Ecto neural progenitor cell (in vitro differentiated cells): ENCODE measurements around the gene NCAPG2.

Experiments
- DNase-seq: peaks from one replicate; pipeline ENCODE4 v3.0.0-alpha.2; 2018; ENCODE audit warnings: low spot score

NCAPG2 gene

DNA sequence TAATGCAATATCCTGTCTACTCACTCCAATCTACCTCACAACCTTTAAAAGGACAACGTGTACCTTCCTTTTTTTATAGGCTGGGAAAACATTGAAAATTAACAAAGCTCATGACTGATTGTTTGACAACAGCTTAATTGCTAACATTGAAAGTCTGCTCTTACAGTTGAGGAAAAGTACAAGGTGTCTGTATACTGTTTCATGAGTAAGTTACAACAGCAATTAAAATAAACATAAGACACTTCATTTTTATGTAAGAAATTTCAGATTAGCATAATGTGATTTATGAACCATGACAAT is 28.6 kb upstream of the NCAPG2 start:
- no peak for DNase-seq

DNA sequence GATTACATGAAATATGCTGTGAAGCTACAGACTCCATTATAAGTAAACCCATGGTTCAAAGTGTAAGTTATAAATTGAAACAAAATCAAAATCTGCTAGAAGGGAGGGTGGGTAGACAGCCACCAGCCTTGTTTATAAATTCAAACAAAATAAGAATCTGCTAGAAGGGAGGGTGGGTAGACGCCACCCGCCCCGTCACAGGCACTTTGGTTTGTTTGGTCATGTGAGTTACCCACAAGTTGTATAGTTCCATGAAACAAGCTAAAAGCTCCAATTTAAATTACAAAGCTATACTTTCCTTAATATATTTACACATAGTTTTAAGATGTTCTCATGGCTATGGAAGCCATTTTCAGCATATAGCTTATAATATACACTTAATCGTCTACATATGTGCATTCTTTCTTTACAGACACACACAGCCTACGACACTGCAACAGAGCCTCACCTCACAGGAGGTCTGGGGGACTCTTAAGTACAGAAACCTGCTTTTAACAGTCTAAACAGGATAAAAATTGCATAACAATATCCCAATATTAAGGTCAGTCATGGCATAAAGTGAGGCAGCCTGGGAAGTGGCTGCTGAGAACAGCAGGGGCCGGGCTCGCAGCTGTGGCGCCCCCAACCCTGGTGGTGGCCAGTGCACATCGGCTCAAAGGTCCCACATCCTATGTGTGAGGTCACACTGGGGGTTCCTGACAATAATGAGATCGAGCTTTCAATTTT is 28.1 kb upstream of the NCAPG2 start:
- DNase-seq, result no peak

DNA sequence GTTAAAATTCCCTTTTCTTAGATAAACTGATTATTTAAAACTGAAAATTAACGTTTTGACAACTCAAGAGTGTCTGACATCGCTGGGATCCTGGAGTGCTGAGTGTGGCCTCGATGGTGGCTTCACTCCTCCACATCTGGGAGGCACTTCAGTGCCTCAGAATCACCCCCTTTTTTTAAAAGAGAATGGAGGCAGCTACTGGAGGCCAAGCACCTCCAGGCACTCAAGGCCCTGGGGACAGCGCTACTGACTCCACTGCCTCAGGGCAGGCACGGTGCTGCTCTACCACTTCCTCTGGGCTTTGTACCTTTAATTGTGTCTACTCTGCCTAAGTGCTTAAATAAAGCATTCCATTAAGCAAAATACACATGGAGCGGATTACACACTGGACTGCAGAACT is 27.2 kb upstream of the NCAPG2 start:
- no peak for DNase-seq

DNA sequence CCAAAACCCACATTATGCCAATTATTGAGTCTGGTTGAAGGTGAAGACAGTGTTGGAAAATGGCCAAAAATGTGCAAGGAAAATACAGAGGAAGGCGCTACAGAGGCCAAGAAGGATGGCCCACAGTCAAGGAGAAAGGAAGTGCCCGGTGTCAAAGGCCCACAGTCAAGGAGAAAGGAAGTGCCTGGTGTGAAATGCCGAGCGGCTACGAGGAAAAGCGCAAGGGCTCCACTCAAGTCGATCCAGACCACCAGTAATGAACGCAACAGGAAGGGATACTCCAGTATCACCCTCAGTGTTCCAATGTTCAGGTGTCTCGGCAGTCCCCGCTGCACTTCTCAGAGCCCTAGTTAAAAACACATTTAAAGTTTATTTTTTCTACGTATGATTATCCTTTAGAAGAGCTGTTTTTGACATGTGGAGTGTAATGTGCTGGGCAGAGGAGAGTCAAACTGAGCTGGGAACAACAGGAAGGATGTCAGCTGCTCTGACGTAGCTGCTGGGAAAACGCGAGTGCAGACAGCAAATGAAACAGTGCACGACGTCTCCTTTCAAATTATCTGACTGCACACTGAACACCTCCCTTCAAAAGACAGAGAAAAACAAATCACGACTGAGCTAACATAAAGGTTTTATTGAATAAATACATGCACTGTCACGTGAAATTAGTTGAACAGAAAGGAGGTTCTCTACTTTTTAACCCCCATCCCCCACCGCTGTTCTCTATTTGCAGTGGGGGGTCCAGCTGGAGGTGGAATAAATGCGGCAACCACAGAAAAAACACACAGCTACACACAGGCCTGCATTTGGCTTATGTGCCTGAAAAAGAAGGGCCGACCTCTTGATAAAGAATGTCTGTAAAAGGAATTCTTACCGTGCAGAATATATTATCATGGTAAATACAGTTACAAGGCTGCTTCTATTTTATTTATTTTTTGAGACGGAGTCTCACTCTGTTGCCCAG is 26.1 kb upstream of the NCAPG2 start:
- no peak for DNase-seq

DNA sequence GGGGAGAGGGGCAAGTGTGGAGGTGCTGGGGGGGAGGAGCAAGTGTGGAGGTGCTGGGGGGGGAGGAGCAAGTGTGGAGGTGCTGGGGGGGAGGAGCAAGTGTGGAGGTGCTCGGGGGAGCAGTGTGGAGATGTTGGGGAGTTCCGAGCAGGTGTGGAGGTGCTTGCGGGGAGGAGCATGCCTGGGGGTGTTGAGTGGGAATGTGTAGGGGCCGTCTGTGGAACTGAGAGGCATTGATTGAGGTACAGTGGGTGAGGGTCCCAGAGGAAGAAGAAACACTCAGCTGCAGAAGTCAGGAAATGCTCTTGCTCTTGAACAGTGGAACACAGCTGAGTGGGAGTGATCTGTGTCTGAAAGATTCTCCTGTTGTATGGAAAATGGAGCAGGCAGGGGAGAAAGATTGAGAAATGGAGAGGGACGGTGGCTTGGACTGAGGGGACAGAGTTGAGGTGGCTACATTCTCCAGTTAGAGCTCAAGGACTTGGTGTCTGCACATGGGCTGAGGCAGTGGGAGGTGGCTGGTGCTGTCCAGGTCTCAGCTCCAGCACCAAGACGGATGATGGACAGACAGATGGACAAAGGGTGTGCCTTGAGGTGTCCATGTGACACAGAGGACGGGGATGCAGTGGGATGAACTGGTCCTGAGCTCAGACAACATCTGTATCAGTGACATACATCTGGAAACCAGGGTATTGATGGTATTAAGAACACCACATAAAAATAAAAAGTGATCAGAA is 25.2 kb upstream of the NCAPG2 start:
- DNase-seq, result no peak

DNA sequence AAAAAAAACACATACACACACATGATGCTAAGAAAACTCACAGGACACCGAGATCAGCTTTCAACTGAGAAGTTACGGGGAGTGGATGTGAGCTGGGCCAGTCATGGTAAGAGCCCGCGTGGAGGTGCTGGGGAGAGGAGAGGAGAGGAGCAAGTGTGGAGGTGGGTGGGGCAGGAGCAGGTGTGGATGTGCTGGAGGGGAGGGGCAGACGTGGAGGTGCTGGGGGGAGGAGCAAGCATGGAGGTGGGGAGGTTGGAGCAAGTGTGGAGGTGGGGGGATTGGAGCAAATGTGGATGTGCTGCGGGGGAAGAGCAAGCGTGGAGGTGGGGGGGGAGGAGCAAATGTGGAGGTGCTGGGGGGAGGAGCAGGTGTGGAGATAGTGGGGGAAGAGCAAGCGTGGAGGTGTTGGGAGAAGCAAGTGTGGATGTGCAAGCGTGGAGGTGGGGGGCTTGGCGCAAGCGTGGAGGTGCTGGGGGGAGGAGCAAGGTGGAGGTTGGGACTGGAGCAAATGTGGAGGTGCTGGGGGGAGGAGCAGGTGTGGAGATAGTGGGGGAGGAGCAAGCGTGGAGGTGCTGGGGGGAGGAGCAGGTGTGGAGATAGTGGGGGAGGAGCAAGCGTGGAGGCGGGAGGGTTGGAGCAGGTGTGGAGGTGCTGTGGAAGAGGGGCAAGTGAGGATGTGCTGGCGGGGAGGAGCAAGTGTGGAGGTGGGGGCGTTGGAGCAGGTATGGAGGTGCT is 24.5 kb upstream of the NCAPG2 start:
- DNase-seq, result no peak

DNA sequence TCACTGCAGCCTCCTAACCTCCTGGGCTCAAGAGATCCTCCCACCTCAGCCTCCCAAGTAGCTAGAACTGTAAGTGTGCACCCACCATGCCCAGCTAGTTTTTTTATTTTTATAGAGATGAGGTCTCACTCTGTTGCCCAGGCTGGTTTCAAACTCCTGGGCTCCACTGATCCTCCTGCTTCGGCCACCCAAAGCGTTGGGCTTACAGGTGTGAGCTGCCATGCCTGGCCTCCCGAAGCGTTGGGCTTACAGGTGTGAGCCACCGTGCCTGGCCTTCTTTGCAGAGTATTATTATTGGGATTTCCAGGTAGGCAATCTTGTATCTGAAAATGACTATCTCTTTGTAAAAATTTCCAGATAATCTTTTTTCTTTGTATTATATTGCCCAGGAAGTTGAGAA is 23.1 kb upstream of the NCAPG2 start:
- DNase-seq, result no peak

DNA sequence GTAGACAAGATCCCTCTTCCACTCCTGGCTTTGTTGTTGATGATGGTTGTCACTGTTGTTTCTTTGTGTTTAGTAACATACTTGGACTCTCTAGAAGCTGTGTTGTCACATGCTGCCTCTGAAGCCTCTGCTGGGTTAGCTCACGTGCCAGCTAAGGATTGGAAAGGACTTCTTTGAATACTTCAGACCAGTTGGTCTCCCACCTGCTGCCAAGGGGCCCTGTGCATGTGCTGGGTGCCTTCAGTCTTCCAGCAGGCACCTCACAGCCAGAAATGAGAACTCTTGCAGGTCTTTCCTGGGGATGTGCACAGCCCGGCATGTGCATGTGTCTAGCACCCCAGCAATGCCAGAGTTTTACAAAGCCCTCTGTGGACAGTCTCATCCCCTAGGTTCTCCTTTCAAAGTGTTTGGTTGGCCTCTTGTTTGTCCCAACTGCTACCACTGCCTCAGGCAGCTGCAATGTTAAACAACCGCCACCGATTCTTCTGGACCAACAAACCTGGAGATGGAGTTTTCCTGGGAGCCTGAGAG is 21.7 kb upstream of the NCAPG2 start:
- no peak for DNase-seq

DNA sequence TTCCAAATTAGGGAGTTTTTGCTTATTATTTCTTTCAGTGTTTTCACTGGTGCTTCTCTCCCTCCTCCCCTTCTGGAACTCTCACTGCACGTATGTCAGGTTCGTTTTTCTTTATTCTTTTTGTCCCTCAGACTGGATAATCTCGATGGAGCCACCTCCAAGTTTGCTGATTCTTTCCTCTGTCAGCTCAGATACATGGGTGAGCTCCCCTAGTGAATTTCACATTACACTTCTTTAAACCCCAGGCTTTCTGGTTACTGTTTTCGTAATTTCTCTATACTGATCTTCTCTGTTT is 20.8 kb upstream of the NCAPG2 start:
- DNase-seq, result no peak

DNA sequence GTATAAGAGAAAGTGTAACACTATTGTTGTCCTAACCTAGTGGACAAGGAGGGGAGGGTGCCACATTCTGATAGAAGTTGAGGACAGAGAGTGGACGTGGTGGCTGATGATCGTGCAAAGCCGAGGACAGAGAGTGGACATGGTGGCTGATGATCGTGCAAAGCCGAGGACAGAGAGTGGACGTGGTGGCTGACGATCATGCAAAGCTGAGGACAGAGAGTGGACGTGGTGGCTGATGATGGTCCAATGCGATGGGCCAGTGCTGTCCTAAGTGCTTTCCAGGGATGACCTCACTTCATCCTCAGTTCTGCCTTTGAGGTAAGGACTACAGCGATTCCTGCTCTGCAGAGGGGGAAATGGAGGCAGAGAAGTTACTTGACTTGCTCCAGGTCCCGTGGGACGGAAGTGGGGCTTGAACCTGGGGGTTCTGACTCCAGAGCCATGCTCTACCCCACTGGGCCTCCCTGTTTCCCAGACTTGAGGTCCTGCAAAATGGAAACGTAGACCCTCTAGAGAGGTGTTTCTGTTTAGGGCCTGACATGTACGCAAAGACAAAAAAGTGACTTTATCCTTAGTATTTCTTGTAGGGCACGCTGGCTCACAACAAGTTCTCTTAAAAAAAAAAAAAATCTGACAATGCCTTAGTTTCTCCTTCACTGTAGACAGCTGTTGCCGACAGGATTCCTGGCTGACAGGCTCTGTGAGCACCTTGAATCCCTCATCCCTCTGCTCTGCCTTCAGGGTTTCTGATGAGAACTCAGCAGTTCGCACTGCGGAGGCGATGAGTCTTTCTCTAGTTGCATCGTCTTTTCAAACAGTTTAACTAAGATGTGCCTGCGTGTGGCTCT is 20.3 kb upstream of the NCAPG2 start:
- DNase-seq, result no peak

DNA sequence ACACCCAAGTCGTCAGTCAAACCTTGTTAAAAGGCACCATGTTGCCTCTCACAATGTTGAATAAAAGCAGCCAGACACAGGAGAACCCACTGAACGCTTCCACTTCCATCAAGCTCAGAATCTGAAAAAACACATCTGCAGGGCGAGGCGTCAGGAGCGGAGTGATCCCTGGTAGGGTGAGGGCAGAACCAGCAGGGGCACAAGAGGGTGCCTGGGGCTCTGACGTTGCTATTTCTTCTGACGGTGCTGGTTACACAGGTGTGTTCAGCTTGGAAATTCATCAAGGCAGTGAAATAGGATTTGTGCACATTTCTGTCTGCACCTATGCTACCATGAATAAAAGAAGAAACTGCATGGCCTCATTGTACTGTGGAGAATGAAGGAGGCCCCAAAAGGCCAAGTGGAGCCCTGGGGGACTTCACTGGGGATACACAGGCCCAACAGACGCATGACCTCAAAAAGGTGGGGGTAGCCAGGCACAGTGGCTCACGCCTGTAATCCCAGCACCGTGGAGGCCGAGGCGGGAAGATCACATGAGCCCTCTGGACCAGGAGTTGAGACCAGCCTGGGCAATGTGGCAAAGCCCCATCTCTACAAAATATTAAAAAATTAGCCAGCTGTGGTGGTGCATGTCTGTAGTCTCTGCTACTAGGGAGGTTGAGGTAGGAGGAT is 19.2 kb upstream of the NCAPG2 start:
- DNase-seq, result no peak

DNA sequence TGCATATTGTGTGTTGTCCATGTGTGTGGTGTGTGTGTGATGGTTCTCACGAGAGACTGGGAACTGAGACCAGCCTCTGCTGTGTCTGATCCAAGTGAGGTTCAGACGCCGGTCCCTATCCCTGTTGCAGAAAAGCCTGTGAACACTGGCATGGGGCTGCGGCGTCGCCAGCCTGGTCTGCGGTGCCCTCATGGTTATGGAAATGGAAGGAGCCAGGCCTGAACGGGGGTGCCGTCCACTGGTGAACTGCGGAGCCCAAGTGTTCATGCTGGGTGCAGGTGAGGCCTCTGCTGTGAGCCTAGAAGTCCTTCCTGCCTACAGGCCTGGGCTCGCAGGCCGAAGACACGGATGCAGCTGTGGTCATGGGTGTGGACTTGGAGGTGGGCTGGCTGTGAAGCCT is 18.7 kb upstream of the NCAPG2 start:
- no peak for DNase-seq

DNA sequence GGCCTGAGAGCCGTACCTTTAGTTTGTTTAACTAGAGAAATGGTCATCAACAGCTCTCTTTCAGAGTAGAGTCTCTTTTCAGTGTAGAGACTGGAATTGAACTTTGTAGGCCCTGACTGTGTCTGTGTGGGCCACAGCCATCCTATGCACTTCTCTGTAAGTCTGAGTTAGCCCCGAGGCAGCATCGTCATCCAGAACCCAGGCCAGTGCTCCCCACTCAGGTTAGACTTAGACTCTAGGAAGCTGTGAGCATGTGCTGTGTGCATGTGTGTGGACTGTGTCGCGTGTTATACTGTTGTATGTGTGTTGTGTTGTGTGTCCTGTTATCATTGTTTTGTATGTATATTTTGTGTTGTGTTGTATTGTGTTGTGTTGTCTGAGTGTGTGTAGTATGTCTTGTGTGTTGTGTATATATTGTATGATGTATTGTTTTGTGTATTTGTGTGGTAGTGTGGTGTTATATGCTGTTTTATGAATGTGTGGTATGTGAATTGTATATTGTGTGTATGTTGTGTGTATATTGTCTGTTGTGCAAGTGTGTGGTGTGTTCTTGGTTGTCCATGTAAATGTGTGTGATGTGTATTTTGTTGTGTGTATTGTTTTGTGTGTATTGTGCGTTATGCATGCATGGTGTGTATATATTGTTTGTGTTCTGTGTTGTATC is 18.1 kb upstream of the NCAPG2 start:
- no peak for DNase-seq

DNA sequence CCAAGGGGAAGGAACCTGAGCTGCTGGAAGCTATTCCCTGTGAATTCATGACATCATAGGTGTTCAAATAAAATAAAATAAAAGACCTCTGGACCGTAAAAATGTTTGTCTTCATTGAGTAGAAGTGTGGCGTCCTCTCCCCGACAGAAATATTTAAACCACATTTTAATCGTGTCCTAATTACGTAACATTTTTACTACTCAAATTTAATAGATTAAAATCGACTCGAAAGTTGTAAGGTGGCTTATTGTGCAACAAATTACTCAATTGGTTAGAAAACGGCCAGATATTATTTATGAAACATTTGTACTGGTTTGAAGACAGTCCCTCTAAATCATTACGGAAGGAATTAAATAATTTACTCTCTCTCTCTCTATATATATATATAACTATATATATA is 15.5 kb upstream of the NCAPG2 start:
- DNase-seq, result no peak

DNA sequence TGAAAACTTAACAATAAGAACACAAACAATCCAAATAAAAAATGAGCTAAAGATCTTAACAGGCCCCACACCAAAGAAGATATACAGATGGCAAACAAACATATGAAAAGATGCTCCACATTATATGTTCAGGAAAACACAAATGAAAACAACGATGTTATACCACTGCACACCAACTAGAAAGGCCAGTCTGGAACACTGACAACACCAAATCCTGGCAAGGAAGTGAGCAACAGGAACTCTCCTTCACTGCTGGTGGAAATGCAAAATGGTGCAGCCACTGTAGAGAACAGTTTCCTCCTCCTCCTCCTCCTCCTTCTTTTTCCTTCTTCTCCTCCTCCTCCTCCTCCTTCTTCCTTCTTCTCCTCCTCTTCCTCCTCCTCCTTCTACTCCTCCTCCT is 12.2 kb upstream of the NCAPG2 start:
- no peak for DNase-seq

DNA sequence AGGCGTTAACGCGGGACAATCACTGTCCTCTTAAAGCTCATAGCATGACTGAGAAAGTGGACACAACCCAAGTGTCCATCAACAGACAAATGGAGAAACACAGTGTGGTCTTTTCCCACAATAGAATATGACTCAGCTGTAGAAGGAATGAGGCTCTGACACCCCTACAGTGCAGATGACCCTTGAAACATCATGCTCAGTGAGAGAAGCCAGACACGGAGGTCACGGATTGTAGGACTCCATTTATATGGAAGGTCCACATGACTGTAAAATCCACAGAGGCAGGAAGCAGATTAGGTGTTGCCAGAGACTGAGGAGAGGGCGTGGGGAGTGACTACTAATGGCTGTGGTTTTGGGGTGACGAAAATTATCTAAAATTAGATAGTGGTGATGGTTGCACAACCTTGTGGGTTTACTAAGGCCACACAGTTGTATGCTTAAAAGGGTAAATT is 6.1 kb upstream of the NCAPG2 start:
- no peak for DNase-seq

DNA sequence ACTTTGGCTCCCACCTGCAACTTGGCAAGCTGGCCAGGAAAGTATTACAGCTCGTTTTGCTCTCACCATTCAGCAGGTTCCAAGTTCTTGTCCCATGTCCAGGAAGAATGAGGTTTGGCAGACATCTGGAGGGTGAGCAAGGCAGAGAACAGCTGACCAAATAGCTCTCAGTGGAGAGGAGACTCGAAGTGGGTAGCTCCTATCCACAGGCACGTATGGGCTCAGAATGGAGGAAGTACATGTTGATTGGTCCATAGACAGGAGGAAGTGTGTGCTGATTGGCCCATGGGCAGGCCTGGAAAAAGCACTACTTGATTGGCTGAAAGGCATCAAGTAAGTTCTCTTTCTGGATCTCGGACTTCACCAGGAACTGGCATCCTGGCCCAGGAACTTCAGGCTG is 3.0 kb upstream of the NCAPG2 start:
- DNase-seq, result no peak

DNA sequence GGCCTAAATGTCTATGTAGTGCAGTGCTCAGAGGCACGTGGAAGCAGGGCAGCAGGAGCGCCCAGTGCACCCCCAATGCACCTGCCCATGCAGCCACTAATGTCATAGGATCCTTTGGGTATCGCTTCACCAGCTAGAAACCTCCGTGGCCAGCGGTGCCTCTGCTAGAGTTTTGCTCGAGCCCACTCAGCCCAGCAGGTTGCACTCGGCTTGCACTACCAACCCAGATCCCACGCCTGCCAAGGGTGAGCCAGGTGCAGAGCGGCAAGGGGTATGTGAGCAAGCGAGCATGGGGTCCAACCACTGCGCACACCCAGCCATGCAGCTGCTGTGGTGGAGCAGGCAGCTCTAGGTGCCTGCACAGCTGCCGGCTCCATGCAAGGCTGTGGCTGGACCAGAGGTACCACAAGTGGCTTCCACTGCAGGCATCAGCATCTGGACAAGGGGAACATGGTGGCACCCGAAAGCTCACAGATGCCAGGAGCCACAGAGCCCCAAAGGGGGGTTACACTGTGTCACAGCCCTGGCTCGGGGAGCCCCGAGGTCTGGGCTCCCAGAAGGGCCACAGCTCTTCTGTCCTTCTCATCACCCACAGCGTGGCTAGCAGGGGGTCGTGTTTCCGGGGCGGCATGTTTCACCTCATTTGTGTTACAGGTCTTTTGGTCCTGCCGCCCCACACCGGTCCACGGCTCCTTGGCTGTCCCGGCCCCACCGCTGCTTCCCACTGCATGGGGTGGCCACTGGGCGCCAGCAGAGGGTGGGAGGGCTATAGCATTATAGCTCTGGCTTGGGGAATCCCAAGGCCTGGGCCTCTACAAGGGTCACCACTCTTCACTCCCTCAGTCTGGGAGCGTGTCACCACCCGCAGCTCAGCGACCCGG is 2.3 kb upstream of the NCAPG2 start:
- no peak for DNase-seq

DNA sequence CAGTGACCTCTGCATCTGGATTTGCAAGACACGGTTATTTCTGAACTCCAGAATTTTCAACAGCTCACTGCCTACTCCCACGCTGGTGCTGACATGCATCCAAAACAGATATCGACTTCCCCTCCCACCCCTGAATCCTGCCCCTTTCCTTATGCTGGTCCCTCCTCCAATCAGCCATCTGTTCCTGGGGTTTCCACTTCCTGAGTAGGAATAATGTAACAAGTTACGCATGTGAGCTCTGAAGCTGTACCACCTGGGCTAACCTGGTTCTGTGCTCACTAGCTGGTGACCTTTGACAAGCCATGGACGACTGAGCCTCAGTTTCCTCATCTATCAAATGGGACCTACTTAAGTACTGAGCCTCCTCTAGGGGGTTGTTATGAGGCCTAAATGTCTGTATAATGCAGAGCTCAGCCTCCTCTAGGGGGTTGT is 1.7 kb upstream of the NCAPG2 start:
- no peak for DNase-seq
